ENCODE measurements around the gene NFKBIB. TPM values are rescaled to one million over a fixed set of nuclear protein-coding genes. Genes with fewer than 3 reads are reported as not detected.
"Not testable (repeated sequence)": the region's sequence is repeated elsewhere in the genome, so short reads cannot be mapped to it uniquely, and the experiment has no call there.

NFKBIB gene
- polyA plus RNA-seq, 1 of the 3 experiments (the other 2 are of a cell fraction) = 31.8 TPM

- no peak overlapping the region for H3K27ac ChIP-seq (ENCODE audit: low read depth in 2 of 2, low read length in 1 of 2)
- no peaks in the 10 kb centered on the region for H3K27me3 ChIP-seq (ENCODE audit: insufficient read depth)
- no peak overlapping the region for H3K4me2 ChIP-seq
- no peak for TF ChIP-seq TCF12 (IDR thresholded peaks at IDR 0.05)
- TF ChIP-seq, protein P1, sequence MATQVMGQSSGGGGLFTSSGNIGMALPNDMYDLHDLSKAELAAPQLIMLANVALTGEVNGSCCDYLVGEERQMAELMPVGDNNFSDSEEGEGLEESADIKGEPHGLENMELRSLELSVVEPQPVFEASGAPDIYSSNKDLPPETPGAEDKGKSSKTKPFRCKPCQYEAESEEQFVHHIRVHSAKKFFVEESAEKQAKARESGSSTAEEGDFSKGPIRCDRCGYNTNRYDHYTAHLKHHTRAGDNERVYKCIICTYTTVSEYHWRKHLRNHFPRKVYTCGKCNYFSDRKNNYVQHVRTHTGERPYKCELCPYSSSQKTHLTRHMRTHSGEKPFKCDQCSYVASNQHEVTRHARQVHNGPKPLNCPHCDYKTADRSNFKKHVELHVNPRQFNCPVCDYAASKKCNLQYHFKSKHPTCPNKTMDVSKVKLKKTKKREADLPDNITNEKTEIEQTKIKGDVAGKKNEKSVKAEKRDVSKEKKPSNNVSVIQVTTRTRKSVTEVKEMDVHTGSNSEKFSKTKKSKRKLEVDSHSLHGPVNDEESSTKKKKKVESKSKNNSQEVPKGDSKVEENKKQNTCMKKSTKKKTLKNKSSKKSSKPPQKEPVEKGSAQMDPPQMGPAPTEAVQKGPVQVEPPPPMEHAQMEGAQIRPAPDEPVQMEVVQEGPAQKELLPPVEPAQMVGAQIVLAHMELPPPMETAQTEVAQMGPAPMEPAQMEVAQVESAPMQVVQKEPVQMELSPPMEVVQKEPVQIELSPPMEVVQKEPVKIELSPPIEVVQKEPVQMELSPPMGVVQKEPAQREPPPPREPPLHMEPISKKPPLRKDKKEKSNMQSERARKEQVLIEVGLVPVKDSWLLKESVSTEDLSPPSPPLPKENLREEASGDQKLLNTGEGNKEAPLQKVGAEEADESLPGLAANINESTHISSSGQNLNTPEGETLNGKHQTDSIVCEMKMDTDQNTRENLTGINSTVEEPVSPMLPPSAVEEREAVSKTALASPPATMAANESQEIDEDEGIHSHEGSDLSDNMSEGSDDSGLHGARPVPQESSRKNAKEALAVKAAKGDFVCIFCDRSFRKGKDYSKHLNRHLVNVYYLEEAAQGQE (IDR thresholded peaks at IDR 0.05; ENCODE audit: low read depth, low read length) = no peak
- no peak for TF ChIP-seq USF1 (IDR thresholded peaks at IDR 0.05; ENCODE audit: borderline replicate concordance, low read depth)
- peaks cover 0 to 14% of the 10 kb centered on the region in 2 experiments; a peak in 2 of 4 replicates for H3K4me1 ChIP-seq (ENCODE audit: control insufficient read depth in 1 of 2, insufficient read depth in 2 of 2, low read depth in 1 of 2, low read length in 1 of 2)
- H3K9me2 ChIP-seq = no peaks in the 10 kb centered on the region
- no peak overlapping the region for H3K4me3 ChIP-seq (ENCODE audit: low read depth in 2 of 2, low read length in 1 of 2)
- H3K9ac ChIP-seq = no peak overlapping the region
- peaks cover 43% of the 10 kb centered on the region for H3K79me2 ChIP-seq (ENCODE audit: insufficient read depth)
- H2AFZ ChIP-seq (ENCODE audit: low read depth) = no peak overlapping the region
- DNase-seq = no peak
- no peaks in the 10 kb centered on the region for H3K9me3 ChIP-seq
- peaks cover 7% of the 10 kb centered on the region for H3F3A ChIP-seq (replicated peaks; ENCODE audit: insufficient read depth)
- ChIA-PET POLR2A (no interaction called here), CTCF (interaction anchor here (0.6 to 1.2 kb wide), 6 partner anchors 19 to 614 kb away, joined by 3 to 5 read pairs (median 3); partner anchors contain the start of gene KCNK6)
- peaks cover 6 to 26% of the 10 kb centered on the region in 2 experiments for H3K36me3 ChIP-seq (replicated peaks in 1 of 2; ENCODE audit: control insufficient read depth in 1 of 2, insufficient read depth in 2 of 2, low read length in 1 of 2)
- H4K20me1 ChIP-seq (ENCODE audit: insufficient read depth) = no peaks in the 10 kb centered on the region
- WGBS (ENCODE audit: low lambda C conversion rate) = 87% methylated on average over 4 of the region's 4 CpGs
Measured at GRCh38 chr19:38933544-38933943, 33.8 kb downstream of the NFKBIB start.

- ChIA-PET CTCF (interaction anchor here (0.8 to 2.2 kb wide), 5 partner anchors 10 to 424 kb away, joined by 3 to 12 read pairs (median 4); partner anchors contain the start of genes MRPS12 and SARS2), POLR2A (interaction anchor here (0.7 to 1.3 kb wide), 5 partner anchors 9 to 253 kb away, joined by 3 to 6 read pairs (median 3); partner anchors contain the start of genes FBXO17, MRPS12 and SARS2)
- peak overlapping the region in 1 of 2 experiments; percentile 73; a peak in 2 of 4 replicates for H3K27ac ChIP-seq (ENCODE audit: low read depth in 2 of 2, low read length in 1 of 2)
- H3K36me3 ChIP-seq (replicated peaks in 1 of 2; ENCODE audit: control insufficient read depth in 1 of 2, insufficient read depth in 2 of 2, low read length in 1 of 2) = peaks cover 0 to 7% of the 10 kb centered on the region in 2 experiments
- H3F3A ChIP-seq (replicated peaks; ENCODE audit: insufficient read depth) = peaks cover 13% of the 10 kb centered on the region
- H4K20me1 ChIP-seq (ENCODE audit: insufficient read depth) = no peaks in the 10 kb centered on the region
- H3K9me2 ChIP-seq = no peaks in the 10 kb centered on the region
- H3K4me3 ChIP-seq (ENCODE audit: low read depth in 2 of 2, low read length in 1 of 2) = no peak overlapping the region; a peak in 1 of 4 replicates
- no peaks in the 10 kb centered on the region for H3K79me2 ChIP-seq (ENCODE audit: insufficient read depth)
- peaks cover 7 to 15% of the 10 kb centered on the region in 2 experiments; a peak in 3 of 4 replicates for H3K4me1 ChIP-seq (ENCODE audit: control insufficient read depth in 1 of 2, insufficient read depth in 2 of 2, low read depth in 1 of 2, low read length in 1 of 2)
- TF ChIP-seq POLR2AphosphoS5 (IDR thresholded peaks at IDR 0.05; ENCODE audit: low read depth, low read length) (no peak), FOXJ3 (CRISPR knock-in tag; IDR thresholded peaks at IDR 0.05) (peak; percentile 22; the same call in 1 of the 2 replicates), RCOR1 (IDR thresholded peaks at IDR 0.05; ENCODE audit: low read length) (peak; percentile 35; the same call in 1 of the 2 replicates), GATA2 (CRISPR knock-in tag; IDR thresholded peaks at IDR 0.05) (peak; percentile 89), MXI1 (IDR thresholded peaks at IDR 0.05; ENCODE audit: low read depth, low read length) (peak; percentile 46; the same call in 1 of the 2 replicates), CHD2 (IDR thresholded peaks at IDR 0.05; ENCODE audit: low read length, partially characterized antibody) (peak; percentile 6), NRF1 (IDR thresholded peaks at IDR 0.05; ENCODE audit: low read depth, low read length) (no peak), TAF1 (IDR thresholded peaks at IDR 0.05; ENCODE audit: borderline replicate concordance, low read depth, low read length) (no peak), EZH2phosphoT487 (IDR thresholded peaks at IDR 0.05; ENCODE audit: borderline replicate concordance, low read depth) (no peak), EP300 (IDR thresholded peaks at IDR 0.05; ENCODE audit: borderline replicate concordance in 1 of 2, low read depth in 1 of 2, low read length in 1 of 2) (peak in 1 of 2 experiments; percentile 42; a peak in 1 of 4 replicates)
- DNase-seq = no peak
- 32% methylated on average over 5 of the region's 5 CpGs for WGBS (ENCODE audit: low lambda C conversion rate)
- H3K9ac ChIP-seq = no peak overlapping the region
- no peaks in the 10 kb centered on the region for H3K9me3 ChIP-seq
- no peaks in the 10 kb centered on the region for H3K27me3 ChIP-seq (ENCODE audit: insufficient read depth)
- no peak overlapping the region for H2AFZ ChIP-seq (ENCODE audit: low read depth)
- peak overlapping the region; percentile 24; the same call in 1 of the 2 replicates for H3K4me2 ChIP-seq
Measured at GRCh38 chr19:38939957-38940356, 40.2 kb downstream of the NFKBIB start.

GRCh38 chr19:38941466-38941865 is 41.7 kb downstream of the NFKBIB start:
- 95% methylated on average over 5 of the region's 5 CpGs for WGBS (ENCODE audit: low lambda C conversion rate)
- H3K9me2 ChIP-seq; H3K9me3 ChIP-seq; POLR2A ChIA-PET; H3K36me3 ChIP-seq (replicated peaks in 1 of 2; ENCODE audit: control insufficient read depth in 1 of 2, insufficient read depth in 2 of 2, low read length in 1 of 2); H3K9ac ChIP-seq; H4K20me1 ChIP-seq (ENCODE audit: insufficient read depth); H3K27me3 ChIP-seq (ENCODE audit: insufficient read depth); H3K79me2 ChIP-seq (ENCODE audit: insufficient read depth); DNase-seq; H3F3A ChIP-seq (replicated peaks; ENCODE audit: insufficient read depth); H3K4me3 ChIP-seq (ENCODE audit: low read depth in 2 of 2, low read length in 1 of 2); H3K27ac ChIP-seq (ENCODE audit: low read depth in 2 of 2, low read length in 1 of 2); H3K4me2 ChIP-seq; H2AFZ ChIP-seq (ENCODE audit: low read depth): not testable (repeated sequence)
- peaks cover 7 to 14% of the 10 kb centered on the region in 2 experiments; a peak in 3 of 4 replicates for H3K4me1 ChIP-seq (ENCODE audit: control insufficient read depth in 1 of 2, insufficient read depth in 2 of 2, low read depth in 1 of 2, low read length in 1 of 2)
- CTCF ChIA-PET = interaction anchor here (1.0 to 2.2 kb wide), 3 partner anchors 11 to 72 kb away, joined by 3 to 12 read pairs (median 6); partner anchors contain the start of genes MRPS12 and SARS2
